ENCODE measurements around the gene GPA33.

DNA sequence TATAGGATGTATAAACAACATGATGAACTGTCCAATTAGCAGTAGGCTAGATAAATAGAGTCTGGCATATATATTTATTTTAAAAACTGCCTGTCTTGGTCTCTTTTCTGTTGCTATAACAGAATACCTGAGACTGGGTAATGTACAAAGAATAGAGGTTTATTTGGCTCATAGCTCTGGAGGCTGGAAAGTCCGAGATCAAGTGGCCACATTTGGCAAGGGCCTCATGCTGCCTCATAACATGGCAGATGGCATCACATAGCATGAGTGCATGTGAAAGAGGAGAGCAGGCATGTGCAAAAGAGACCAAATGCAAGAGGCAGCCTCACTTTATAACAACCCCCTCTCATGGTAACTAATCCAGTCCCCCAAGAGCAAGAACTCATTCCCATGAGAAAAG is 9.7 kb upstream of the GPA33 start:
- TF ChIP-seq, protein P1, sequence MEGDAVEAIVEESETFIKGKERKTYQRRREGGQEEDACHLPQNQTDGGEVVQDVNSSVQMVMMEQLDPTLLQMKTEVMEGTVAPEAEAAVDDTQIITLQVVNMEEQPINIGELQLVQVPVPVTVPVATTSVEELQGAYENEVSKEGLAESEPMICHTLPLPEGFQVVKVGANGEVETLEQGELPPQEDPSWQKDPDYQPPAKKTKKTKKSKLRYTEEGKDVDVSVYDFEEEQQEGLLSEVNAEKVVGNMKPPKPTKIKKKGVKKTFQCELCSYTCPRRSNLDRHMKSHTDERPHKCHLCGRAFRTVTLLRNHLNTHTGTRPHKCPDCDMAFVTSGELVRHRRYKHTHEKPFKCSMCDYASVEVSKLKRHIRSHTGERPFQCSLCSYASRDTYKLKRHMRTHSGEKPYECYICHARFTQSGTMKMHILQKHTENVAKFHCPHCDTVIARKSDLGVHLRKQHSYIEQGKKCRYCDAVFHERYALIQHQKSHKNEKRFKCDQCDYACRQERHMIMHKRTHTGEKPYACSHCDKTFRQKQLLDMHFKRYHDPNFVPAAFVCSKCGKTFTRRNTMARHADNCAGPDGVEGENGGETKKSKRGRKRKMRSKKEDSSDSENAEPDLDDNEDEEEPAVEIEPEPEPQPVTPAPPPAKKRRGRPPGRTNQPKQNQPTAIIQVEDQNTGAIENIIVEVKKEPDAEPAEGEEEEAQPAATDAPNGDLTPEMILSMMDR (conservative IDR thresholded peaks at IDR 0.05) = no peak
- no peak for TF ChIP-seq EZH2 (IDR thresholded peaks at IDR 0.05; ENCODE audit: low read depth)
